Neural progenitor cell (in vitro differentiated cells): Measurements from ENCODE around the gene SPINK5.

ENCODE experiments used
- CTCF ChIP-seq: fragments of 200-600 bp; sonication (generic); IDR thresholded peaks from 2 replicates; pipeline ENCODE4 v1.5.1; 2017; ENCODE audit warnings: antibody characterized with exemption, mild to moderate bottlenecking
- EZH2 ChIP-seq: fragments of 200-600 bp; sonication (generic); IDR thresholded peaks from 2 replicates; pipeline ENCODE4 v1.6.1; 2017; ENCODE audit warnings: antibody characterized with exemption, mild to moderate bottlenecking, moderate library complexity

- no peak for TF ChIP-seq CTCF
- no peak for TF ChIP-seq EZH2
These were observed 122.6 kb downstream of the SPINK5 start for GRCh38 chr5:148186248-148187003.
